Measurements from ENCODE around the gene PKLR. TPM values are rescaled to one million over a fixed set of nuclear protein-coding genes. Genes with fewer than 3 reads are reported as not detected.

PKLR gene
- total RNA-seq, 1 donor from 2014 or later, result not detected

DNA sequence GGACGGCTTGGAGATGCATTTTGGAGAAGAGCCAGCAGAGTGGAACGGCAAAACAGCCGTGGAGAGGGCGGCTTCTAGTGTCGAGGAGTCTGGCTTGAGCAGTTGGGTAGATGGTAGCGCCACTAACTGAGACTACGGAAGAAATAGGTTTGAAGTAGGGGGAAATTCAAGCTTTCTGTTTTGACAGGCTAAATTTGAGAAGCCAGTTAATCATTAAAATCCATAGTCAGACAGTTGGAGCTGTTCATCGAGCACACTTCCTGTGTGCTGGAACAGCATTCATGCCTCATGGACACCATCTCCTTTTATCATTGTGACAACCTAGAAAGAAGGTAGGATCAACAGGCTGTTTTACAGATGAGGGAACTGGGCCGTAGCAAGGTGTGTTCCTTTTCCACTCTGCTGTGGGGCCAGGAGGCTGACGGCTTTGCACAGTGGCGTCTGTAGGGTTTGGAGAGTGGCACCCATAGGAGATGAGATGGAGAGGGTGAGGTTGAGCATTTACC is 3.4 kb upstream of the PKLR start:
- H3K9me3 ChIP-seq, result no peaks in the 10 kb centered on the region
- H3K36me3 ChIP-seq, result no peaks in the 10 kb centered on the region
- intact Hi-C loops (cut with DNase I), result no loop called here
- no peaks in the 10 kb centered on the region for H3K27me3 ChIP-seq
- no peak for TF ChIP-seq CTCF (IDR thresholded peaks at IDR 0.05)
- peaks cover 2 to 4% of the 10 kb centered on the region in 2 donors for H3K4me1 ChIP-seq
- DNase-seq (ENCODE audit: low spot score in 2 of 2), result no peak
- H3K4me3 ChIP-seq, result no peak overlapping the region
- no peak overlapping the region for H3K27ac ChIP-seq

- TF ChIP-seq CTCF (IDR thresholded peaks at IDR 0.05), result no peak
- no peak overlapping the region for H3K4me3 ChIP-seq
- no peaks in the 10 kb centered on the region for H3K27me3 ChIP-seq
- no peaks in the 10 kb centered on the region for H3K36me3 ChIP-seq
- intact Hi-C loops (cut with DNase I), result no loop called here
- H3K4me1 ChIP-seq, result no peaks in the 10 kb centered on the region
- no peak for DNase-seq (ENCODE audit: low spot score in 2 of 2)
- no peak overlapping the region for H3K27ac ChIP-seq
- no peaks in the 10 kb centered on the region for H3K9me3 ChIP-seq
These were observed 497 bp downstream of the PKLR start for GRCh38 chr1:155300553-155301329.

- Histone ChIP-seq H3K9me3 (no peaks in the 10 kb centered on the region), H3K4me3 (no peak overlapping the region), H3K27ac (no peak overlapping the region), H3K36me3 (no peaks in the 10 kb centered on the region), H3K27me3 (no peaks in the 10 kb centered on the region), H3K4me1 (peaks cover 0 to 4% of the 10 kb centered on the region in 2 donors)
- intact Hi-C loops (cut with DNase I), result no loop called here
- no peak for TF ChIP-seq CTCF (IDR thresholded peaks at IDR 0.05)
- DNase-seq (ENCODE audit: low spot score in 2 of 2), result no peak
These were observed 1.2 kb downstream of the PKLR start for GRCh38 chr1:155300024-155300423.

DNA sequence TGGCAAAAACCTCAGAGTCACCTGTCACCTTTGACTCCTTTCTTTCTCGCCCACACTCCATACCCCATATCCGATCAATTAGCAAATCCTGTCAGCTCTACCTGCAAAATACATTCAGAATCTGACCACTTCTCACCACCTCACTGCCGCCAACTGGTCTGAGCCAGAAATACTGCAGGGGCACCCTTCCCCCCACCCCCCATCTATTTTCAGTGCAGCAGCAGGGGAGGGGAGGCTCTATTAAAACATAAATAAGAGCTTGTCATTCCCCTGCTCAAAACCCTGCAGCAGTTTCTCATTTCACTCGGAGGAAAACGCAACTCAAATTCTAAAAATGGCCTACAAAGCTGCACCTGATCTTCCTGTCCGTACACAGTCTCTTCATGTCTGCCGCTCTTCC is 3.9 kb downstream of the PKLR start:
- Histone ChIP-seq H3K36me3 (no peaks in the 10 kb centered on the region), H3K4me3 (no peak overlapping the region), H3K4me1 (peaks cover 0 to 5% of the 10 kb centered on the region in 2 donors), H3K9me3 (no peaks in the 10 kb centered on the region), H3K27me3 (no peaks in the 10 kb centered on the region), H3K27ac (no peak overlapping the region)
- DNase-seq (ENCODE audit: low spot score in 2 of 2), result no peak
- intact Hi-C loops (cut with DNase I), result no loop called here
- TF ChIP-seq CTCF (IDR thresholded peaks at IDR 0.05), result no peak

GRCh38 chr1:155296661-155297060 is 4.6 kb downstream of the PKLR start:
- intact Hi-C loops (cut with DNase I), result no loop called here
- Histone ChIP-seq H3K9me3 (no peaks in the 10 kb centered on the region), H3K36me3 (no peaks in the 10 kb centered on the region), H3K27ac (no peak overlapping the region), H3K4me1 (peaks cover 0 to 5% of the 10 kb centered on the region in 2 donors), H3K4me3 (no peak overlapping the region), H3K27me3 (no peaks in the 10 kb centered on the region)
- TF ChIP-seq CTCF (IDR thresholded peaks at IDR 0.05), result no peak
- DNase-seq (ENCODE audit: low spot score in 2 of 2), result no peak
